CD4-positive, alpha-beta T cell treated with Interleukin-6 for 4 hours (primary cell): ENCODE data around the gene CFAP65.

Source experiments
- DNase-seq: peaks from one replicate; pipeline ENCODE4 v3.0.0-alpha.2; 2020; ENCODE audit warnings: mixed read lengths

CFAP65 gene

GRCh38 chr2:219030177-219030940, 11.0 kb downstream of the CFAP65 start:
- DNase-seq = no peak

DNA sequence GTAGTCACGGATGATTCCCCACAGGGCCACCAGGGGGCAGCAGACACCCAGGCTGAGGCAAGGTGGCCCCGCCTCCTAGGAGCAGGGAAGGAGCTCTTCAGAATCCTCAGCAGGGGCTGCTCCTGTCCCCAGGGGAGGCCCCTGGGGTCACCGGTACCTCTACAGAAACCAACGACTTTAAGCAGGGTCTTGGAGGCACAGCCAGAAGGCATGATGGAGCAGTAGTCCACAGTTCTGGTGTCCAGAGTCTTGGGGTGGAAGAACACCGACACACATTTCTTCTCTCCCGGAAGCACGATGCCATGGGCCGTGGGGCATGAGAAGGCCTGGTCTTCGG, 11.5 kb downstream of the CFAP65 start:
- DNase-seq = peak; percentile 81

GRCh38 chr2:219028996-219029828, 12.1 kb downstream of the CFAP65 start:
- no peak for DNase-seq

DNA sequence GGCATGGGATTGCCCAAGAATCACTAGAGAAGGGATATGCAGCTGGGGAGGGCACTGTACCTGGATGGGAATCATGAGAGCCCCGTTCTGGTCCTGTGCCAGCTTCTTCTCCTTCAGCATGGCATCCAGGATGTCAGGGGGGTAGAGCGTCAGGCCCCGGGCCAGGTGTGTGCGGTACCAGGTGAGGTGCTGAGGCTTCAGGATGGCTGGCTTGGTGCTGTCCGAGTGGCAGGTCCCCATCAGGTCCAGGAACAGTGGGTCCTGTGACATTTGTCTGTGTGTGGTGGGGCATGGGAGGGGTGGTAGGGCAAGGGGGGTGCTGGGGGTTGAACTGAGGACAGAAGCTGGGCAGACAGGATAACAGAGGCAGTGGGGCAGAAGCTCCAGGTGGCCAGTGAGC, 13.2 kb downstream of the CFAP65 start:
- no peak for DNase-seq

- no peak for DNase-seq
These were observed 13.7 kb downstream of the CFAP65 start for GRCh38 chr2:219027511-219028055.

GRCh38 chr2:219026946-219027345, 14.4 kb downstream of the CFAP65 start:
- DNase-seq = no peak

DNA sequence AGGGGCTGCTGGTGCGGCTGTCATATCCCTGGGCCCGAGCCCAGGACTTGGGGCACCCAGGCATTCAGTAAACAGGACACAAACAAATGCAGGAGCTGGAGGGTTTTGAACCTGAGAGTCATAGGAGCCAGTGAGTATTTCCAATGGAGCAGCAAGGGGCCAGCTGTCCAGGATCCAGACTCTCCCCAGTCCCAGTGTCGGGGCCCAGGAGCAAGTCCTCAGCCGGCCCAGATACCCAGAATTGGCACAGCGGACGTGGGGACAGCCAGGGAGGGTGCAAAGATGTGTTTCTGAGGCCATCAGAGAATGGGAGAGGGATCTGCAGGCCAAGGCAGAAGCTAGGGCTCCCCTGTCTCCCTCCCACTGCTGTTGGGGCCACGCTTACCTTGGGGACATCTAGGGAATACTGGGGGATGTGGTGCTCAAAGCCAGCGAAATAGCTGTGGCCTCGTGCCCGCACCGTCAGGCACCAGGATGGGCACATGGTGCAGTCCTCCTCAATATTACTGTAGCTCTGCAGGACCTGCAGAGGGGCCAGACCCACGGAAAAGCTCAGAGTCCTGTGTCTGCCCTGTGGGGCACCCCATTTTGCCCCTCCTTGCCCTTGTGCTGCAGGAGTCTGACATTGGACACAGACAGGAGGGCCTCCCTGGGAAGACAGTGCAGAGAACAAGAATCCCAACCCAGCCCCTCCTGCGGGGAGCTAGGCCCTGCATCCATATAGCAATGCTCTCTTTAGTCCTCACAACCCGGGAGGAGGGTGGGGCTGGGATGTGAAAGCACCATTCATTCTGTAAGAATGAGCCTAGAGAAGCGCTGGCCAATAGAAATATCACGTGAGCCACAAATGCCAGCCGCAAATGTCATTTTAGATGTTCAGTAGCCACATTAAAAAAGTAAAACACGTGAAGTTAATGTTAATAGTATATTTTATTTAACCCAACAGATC, 15.4 kb downstream of the CFAP65 start:
- no peak for DNase-seq

DNA sequence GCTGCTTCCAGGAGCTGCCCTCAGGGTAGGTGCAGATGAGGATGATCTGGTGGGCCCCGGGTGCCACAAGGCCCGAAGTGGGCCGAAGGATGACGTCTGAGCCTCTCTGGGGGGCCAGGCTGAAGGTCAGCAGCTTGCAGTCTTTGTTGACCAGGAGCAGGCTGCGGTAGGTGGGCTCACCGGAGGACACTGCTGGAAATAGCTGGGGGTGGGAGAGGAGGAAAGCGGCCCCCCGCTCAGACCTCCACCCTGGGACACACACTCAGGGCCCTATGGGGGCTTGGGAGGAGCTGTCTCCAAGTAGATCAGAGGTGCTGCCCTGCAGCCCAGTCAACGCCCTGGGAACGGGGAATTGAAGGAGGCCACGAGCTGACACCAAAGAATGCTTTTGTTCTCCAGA, 17.3 kb downstream of the CFAP65 start:
- DNase-seq = no peak

DNA sequence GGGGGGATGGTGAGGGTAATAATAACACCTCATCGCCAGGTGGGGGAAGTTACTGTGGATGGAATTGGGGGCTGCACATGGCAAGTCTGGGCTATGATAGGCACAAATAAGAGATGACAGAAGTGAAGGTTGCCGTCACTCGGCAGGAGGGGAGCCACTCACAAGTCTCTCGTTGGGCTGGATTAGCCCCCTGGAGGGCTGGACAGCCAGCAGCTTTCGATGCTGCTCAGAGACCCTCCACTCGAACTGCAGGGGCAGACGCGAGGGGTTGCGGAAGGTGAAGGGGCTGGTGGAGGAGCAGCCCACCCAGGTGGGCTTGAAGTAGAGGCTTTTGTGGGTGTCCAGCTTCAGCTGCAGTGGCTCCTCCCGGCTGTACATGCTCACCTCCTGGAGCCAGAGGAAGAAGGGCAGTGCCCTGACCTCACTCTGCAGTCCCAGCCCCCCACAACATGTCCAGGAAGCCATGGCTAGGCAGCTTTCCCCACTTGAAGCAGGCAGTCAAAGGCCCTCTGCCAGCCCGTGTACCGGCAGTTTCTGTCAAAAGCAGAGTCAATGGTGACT, 18.2 kb downstream of the CFAP65 start:
- no peak for DNase-seq

GRCh38 chr2:219022616-219023015, 18.7 kb downstream of the CFAP65 start:
- no peak for DNase-seq

DNA sequence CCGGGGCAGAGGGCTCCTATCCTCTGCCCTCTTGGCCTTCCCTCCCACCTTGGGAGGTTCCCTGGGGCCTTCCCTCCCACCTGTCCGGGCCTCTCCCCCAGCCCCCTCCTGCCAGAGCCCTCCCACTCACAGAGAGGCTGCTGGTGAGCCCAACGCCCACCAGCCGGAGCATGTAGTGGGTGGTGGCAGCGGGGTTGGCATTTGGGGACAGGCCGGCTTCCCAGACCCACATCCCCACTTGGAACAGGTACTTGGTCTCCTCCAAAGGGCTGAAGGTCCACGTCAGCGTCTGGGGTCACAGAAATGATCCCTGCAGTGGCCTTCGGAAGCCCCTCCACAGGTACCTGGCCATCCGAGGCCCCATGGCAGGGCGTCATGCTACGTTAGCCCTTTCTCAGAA, 19.3 kb downstream of the CFAP65 start:
- no peak for DNase-seq

GRCh38 chr2:219021591-219021990, 19.7 kb downstream of the CFAP65 start:
- DNase-seq = no peak

DNA sequence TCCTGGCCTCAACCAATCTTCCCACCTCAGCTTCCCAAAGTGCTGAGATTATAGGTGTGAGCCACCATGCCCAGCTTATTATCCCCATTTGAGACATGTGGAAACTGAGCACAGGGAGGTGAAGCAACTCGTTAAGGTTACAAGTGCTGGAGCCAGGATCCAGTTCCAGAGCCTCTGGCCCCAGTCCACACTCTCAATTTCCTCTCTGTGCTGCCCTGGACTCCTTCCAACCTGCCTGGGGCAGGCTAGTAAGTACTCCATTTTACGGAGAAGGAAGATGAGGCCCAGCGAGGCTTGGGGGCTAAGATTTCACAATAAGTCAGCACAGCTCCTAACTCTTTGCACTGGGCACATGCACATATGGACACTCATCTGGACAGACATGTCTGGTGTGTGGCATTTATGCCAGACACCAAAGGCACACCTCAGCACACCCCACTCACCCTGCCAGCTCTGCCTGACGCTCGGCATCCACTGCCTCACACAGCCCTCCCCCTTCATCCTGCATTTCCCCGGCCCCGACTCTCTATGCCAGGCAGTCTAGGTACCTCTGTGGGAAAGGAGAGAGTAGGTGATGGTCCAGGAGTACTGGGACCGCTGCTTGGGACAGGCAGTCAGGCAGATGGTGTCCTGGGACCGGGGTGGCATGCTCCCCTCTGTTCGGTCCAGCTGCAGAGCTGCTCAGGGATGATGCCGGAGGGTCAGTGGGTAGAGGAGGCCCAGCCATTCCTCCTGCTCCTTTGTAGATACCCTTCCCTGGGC, 20.5 kb downstream of the CFAP65 start:
- no peak for DNase-seq

DNA sequence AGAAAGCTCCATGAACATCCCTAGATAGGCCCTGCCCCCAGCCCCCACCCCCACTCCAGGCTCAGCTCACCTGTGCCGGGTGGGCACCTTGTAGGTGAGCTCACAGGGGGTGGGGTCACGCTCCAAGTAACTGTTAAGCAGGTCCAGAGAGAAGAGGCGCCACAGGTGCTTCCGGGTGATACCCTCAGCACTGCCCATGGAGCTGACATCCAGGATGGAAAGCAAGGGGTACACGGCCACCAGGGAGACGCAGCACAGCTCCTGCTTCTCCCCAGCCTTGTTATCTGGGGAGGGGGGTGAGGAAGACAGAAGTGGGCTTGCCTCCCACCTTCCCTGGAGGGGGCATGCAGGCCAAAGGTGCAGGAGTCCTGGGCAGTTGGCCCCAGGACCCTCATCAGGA, 21.9 kb downstream of the CFAP65 start:
- DNase-seq = no peak

GRCh38 chr2:219018726-219019125, 22.6 kb downstream of the CFAP65 start:
- DNase-seq = no peak

DNA sequence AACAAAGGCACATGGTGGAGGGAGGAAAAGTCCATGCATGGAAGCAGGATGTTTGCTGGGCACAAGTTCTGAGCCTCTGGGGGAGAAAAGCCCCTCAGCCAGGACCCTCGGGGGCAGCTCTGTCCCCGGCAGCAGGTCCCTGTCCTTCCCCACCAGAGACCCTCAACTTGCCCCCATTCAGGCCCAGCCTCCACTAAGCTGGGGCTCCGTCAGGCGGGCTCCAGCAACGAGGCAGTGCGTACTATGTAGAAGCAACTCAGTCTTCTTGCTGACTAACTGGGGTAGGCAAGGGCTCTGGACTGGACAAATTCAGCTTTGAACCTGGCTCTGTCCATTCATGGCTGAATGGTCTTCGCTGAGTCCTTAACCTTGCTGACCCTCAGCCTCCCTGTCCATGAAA, 23.0 kb downstream of the CFAP65 start:
- no peak for DNase-seq

DNA sequence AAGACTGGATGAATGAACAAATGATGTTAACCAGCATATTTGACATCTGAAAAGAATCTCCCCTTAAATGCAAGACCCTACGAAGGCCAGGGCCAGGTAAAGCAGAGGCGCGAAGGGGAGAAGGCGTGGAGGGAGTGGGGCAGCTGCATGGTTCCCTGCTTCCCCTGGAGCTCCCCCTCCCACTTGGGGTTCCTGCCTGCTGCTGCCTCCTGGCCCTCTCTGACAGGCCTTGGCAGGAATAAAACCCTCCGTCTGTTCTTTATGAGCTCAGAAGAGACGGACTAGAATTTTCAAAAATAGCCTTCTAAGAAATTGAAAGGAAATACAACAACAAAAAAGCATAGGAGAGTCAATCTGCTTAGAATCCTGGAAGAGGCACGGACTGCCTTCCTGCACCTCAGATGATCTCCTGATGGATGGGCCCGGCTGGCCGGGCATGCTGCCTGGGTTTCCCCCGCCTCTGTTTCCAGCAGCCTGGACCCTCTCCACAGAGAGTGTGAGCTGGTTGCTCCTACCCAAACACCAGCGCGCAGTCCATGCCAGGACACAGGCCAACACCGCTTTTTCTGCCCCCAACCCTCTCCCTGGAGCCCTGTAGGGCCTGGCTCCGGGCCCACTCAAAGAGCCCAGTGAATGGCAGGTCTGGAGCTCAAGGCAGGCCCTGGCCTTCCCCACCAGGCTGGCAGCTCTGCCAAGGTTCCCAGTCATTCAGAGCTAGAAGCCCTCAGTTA, 23.9 kb downstream of the CFAP65 start:
- no peak for DNase-seq

GRCh38 chr2:219016721-219017120, 24.6 kb downstream of the CFAP65 start:
- no peak for DNase-seq

- DNase-seq = no peak
These were observed 30.4 kb downstream of the CFAP65 start for GRCh38 chr2:219010873-219011272.

GRCh38 chr2:219010162-219010756, 31.1 kb downstream of the CFAP65 start:
- DNase-seq = peak; percentile 22

- DNase-seq = no peak
These were observed 32.0 kb downstream of the CFAP65 start for GRCh38 chr2:219009294-219009693.
